NOMO-1 treated with DMSO at 0.1 percent for 48 hours (cell line): Measurements from ENCODE around the gene RO60.
"Not testable (repeated sequence)": the region's sequence is repeated elsewhere in the genome, so short reads cannot be mapped to it uniquely, and the experiment has no call there.

Experiments
- DNase-seq: peaks from one replicate; lab custom pipeline; 2025; ENCODE audit not compliant: unreplicated experiment; lab: John Stamatoyannopoulos, UW

RO60 gene

DNA sequence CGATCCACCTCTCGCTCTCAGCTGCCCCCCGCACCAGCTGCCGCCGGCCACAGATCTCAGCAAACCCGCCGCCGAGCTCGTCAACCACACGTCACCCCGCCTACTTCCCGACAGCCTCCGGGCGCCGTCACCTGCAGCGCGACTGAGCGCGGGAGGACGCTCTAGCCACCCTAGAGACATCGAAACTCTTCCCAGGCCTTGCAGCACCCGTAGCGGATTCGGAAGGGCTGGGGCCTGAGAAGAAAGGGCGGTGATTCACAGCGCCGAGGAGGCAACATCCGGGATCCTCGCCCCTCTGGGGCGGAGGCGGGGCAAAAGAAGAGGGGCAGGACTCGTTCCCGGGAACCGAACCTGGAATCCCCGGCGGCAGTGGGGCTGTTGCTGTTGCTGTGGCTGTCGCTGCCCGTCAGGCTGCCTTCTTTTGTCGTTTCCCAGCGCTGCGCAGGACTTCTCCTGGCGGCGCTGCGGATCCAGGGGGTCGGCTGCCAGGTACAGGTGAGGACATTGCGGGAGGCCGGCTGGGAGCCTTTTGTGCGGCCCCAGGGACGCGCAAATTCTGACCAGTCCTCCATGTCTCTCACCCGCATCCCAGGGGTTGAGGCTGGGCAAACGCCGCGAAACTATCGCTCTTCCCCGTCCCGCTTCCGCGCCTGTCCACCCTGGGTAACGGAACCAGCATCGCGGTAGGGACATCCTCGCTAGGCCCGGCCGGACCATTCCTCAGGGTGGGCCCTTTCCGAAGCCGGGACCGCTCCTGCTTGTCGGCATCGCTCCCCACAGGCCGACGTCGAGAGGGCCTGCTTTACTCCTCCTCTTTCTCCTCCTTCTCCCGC, at the start of gene RO60, which contains the start of gene UCHL5:
TSS of gene RO60 (plus strand) at position 331 of the 833 bp plus-strand sequence. CDS start 9,443 bp downstream, outside the sequence.
TSS of gene UCHL5 (minus strand) at position 79 of the 833 bp plus-strand sequence. CDS start 100 bp downstream, outside the sequence.
- DNase-seq, result peak; percentile 99

- DNase-seq, result no peak
These were observed 48.0 kb upstream of the RO60 start for GRCh38 chr1:193011406-193011805.

GRCh38 chr1:193013005-193013404, 46.4 kb upstream of the RO60 start:
- DNase-seq, result no peak

GRCh38 chr1:193013707-193014106, 45.7 kb upstream of the RO60 start:
- no peak for DNase-seq

- no peak for DNase-seq
These were observed 45.0 kb upstream of the RO60 start for GRCh38 chr1:193014400-193014799.

GRCh38 chr1:193016788-193017187, 42.6 kb upstream of the RO60 start:
- no peak for DNase-seq

DNA sequence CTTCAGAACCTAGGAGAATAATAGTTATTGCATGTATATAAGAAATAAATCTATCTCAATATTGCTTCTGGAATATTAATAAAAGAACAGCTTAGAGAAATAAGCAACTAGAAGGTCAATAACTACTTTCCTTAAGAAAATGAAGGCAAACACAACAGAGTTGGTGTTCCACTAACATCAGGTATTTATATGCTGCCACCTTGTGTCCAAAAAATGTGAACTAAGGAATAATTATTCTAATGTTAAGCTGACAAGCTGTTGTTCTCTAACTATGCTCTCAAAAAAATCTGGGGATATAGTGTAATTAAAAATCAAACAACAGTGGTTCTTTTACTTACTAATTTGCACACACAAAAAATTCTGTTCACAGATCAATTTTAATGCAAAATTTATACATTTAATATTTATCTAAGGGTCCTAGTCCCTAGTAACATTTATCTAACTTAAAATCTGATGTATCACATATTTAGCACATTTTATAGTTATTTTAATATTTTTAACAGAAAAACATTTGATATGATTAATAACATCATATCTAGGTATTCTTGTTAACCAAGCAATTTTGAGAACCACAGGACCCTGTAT, 39.9 kb upstream of the RO60 start:
- DNase-seq, result peak; percentile 38

DNA sequence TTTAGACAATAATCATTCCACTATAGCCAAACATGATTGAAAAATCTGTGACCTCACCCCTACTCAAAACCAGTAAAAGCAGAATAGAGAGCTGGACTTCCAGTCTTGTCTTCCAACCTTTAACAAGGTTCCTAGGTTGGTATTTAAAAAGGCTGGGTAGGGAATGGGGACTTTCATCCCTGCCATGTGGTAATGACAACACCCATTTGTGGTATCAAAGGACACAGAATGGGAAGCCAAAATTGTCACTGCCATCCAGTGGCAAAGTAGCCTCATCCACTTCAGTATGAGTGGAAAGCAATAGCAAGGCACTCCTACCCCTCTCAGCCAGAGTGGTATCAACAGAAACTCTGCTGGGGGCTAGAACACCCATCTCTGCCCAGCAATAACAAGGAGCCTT, 34.2 kb upstream of the RO60 start:
- no peak for DNase-seq

DNA sequence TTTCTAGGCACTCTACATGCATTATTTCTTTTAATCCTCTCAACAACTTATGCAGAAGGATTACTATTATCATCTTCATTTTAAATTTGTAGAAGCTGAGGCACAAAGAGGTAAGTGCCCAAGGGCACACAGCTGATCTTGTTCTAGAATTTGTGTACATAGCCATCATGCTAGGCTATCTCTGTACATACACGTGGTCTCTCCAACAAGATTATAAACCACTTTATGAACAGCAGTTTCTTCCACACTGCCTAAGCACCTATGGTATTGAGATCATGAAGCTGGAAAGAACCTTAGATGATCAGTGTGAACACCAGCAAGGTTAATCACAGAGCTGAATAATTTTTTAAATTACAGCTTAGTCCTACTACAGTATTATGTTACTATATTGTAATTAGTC, 29.1 kb upstream of the RO60 start:
- DNase-seq, result no peak

DNA sequence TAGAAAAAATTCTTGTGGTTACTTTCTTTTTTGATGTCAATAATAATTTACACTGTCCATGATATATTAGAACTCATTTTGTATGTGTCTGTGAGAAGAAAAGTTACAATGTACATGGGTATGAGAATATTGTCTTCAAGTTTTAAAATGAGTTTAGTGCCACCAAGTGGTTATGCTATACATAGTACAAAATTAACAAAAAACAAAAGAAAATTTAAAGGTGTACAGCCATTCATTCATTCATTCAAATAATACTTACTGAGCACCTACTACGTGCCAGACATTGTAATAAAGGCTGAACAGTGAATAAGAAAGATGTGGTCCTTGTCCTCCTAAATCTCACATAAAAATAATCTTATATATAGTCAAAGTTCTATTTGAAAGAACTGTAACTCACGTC, 28.0 kb upstream of the RO60 start:
- DNase-seq, result peak; percentile 2

DNA sequence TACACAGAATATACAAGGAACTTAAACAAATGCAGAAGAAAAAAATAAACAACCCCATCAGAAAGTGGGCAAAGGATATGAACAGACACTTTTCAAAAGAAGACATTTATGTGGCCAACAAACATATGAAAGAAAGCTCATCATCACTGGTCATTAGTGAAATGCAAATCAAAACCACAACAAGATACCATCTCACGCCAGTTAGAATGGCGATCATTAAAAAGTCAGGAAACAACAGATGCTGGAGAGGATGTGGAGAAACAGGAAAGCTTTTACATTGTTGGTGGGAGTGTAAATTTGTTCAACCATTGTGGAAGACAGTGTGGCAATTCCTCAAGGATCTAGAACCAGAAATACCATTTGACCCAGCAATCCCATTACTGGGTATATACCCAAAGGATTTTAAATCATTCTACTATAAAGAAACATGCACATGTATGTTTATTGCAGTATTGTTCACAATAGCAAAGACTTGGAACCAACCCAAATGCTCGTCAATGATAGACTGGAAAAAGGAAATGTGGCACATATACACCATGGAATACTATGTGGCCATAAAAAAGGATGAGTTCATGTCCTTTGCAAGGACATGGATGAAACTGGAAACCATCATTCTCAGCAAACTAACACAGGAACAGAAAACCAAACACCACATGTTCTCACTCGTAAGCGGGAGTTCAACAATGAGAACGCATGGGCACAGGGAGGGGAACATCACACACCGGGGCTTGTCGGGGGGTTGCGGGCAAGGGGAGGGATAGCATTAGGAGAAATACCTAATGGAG, 26.6 kb upstream of the RO60 start:
- not testable (repeated sequence) for DNase-seq

DNA sequence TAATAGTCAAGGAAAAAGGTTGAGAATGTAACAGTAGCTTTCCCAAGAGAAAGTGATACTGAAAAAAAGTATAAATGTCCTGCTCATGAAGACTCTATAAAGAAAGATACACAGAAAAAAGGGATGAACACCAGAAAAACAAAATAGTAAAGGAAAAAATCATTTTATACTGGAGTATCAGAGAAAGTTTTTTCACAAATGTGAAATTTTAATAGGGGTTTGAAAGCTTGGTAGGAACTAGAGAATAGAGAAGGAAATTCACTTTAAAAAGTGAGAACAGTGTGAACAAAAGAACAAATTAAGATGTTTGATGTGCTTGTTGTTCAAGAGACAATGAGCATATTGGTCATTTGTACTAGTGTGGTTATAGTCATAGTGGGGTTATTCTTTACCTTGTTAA, 25.8 kb upstream of the RO60 start:
- DNase-seq, result no peak

DNA sequence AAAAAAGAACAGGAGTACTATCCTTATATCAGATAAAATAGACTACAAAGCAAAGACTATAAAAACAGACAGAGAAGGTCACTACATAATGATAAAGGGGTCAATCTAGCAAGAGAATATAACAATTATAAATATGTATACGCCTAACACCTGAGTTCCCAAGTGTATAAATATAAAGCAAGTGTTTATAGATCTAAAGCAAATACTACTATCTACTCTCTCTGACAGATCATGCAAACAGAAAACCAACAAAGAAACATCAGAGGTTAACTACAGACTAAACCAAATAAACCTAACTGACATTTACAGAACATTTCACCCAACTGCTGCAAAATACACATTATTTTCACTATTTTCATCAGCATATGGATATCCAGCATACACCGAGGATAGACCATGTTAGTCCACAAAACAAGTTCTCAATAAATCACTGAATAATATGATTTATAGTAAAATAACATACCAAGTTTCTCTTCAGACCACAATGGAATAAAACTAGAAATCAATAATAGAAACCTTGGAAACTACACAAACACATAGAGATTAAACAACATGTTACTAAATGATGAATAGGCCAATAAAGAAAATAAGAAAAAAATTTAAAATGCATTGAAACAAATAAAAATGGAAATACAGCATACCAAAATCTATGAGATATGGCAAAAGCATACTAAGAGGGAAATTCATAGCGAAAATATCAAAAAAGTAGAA, 22.9 kb upstream of the RO60 start:
- no peak for DNase-seq

GRCh38 chr1:193040011-193040410, 19.4 kb upstream of the RO60 start:
- no peak for DNase-seq

GRCh38 chr1:193042766-193043691, 16.4 kb upstream of the RO60 start:
- no peak for DNase-seq

DNA sequence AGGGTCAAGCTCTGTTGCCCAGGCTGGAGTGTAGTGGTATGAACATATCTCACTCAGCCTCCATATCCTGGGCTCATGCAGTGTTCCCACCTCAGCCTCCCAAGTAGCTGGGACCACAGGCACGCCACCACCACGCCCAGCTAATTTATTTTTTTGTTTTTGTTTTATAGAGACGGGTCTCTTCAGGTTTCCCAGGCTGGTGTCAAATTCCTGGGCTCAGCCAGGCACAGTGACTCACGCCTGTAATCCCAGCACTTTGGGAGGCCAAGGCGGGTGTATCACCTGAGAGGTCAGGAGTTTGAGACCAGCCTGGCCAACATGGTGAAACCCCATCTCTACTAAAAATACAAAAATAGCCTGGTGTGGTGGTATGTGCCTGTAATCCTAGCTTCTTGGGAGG, 10.5 kb upstream of the RO60 start:
- DNase-seq, result not testable (repeated sequence)

- DNase-seq, result no peak
These were observed 5.2 kb upstream of the RO60 start for GRCh38 chr1:193054169-193054675.

GRCh38 chr1:193058529-193059281, 707 bp upstream of the RO60 start:
- DNase-seq, result peak; percentile 66

GRCh38 chr1:193060115-193060403, 647 bp downstream of the RO60 start:
- no peak for DNase-seq
